Inflammatory macrophage treated with lipopolysaccharide for 4 hours (primary cell): ENCODE data around the gene PCBP4.

Experiments
- DNase-seq: peaks from one replicate; pipeline ENCODE4 v3.0.0-alpha.2; 2020

The PCBP4 gene

GRCh38 chr3:51954713-51955112, 12.5 kb downstream of the PCBP4 start:
- DNase-seq = no peak

- DNase-seq = peak; percentile 45
Observed at GRCh38 chr3:51954105-51954504, 13.1 kb downstream of the PCBP4 start.

GRCh38 chr3:51953445-51953844, 13.8 kb downstream of the PCBP4 start:
- DNase-seq = peak; percentile 87

- DNase-seq = no peak
Observed at GRCh38 chr3:51950899-51951298, 16.4 kb downstream of the PCBP4 start.

- DNase-seq = no peak
Observed at GRCh38 chr3:51949121-51949520, 18.1 kb downstream of the PCBP4 start.

- DNase-seq = no peak
Observed at GRCh38 chr3:51948016-51948580, 19.2 kb downstream of the PCBP4 start.

GRCh38 chr3:51947215-51947900, 19.9 kb downstream of the PCBP4 start:
- no peak for DNase-seq

- DNase-seq = no peak
Observed at GRCh38 chr3:51946796-51947195, 20.5 kb downstream of the PCBP4 start.

- DNase-seq = no peak
Observed at GRCh38 chr3:51945926-51946705, 21.1 kb downstream of the PCBP4 start.

GRCh38 chr3:51945031-51945840, 22.0 kb downstream of the PCBP4 start:
- DNase-seq = no peak

GRCh38 chr3:51944451-51945021, 22.7 kb downstream of the PCBP4 start:
- no peak for DNase-seq

GRCh38 chr3:51943451-51944391, 23.5 kb downstream of the PCBP4 start:
- DNase-seq = no peak

- peak; percentile 62 for DNase-seq
Observed at GRCh38 chr3:51942603-51943450, 24.4 kb downstream of the PCBP4 start.

- peak; percentile 100 for DNase-seq
Observed at GRCh38 chr3:51941798-51942602, 25.3 kb downstream of the PCBP4 start, which contains the start of the genes PARP3 and RRP9. Gene PARP3 (plus strand): TSS chr3:51942363. CDS start chr3:51943356, 993 bp downstream. Gene RRP9 (minus strand): TSS chr3:51941904. CDS start chr3:51941867, 37 bp downstream.

- no peak for DNase-seq
Observed at GRCh38 chr3:51941463-51941797, 25.8 kb downstream of the PCBP4 start.

GRCh38 chr3:51940648-51941462, 26.4 kb downstream of the PCBP4 start:
- no peak for DNase-seq

- DNase-seq = no peak
Observed at GRCh38 chr3:51938780-51939425, 28.4 kb downstream of the PCBP4 start.
